ENCODE measurements around the gene MAGI3. TPM values are rescaled to one million over a fixed set of nuclear protein-coding genes. Genes with fewer than 3 reads are reported as not detected.

Gene MAGI3
- total and polyA plus RNA-seq, 8 donors: 3.5 to 225 (median 49.7) TPM

DNA sequence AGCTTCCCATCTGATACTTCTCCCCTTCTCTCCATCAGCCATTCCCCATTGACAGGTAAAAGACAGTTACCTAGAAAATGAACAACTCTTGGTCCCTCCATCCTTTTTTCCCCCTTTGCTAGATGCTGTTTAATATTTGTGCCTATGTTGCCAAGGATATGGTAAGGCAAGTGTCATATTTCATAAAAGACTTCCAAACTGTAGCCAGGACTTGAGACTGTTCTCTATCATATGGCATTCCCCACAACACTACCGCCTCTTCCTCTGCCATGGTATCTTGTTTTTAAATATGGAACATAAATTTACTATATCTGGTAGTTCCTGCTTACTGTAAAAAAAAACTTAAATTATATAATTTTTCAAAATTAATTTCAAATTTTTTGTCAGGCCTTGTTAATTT is 271.8 kb downstream of the MAGI3 start:
- H3K9me3 ChIP-seq: no peaks in the 10 kb centered on the region
- peaks cover 0 to 18% (median 8%) of the 10 kb centered on the region in 4 donors for H3K4me1 ChIP-seq
- H3K27me3 ChIP-seq: no peaks in the 10 kb centered on the region
- DNase-seq: no peak
- intact Hi-C loops (cut with DNase I; ENCODE audit: low total_unique reads): no loop called here
- H3K27ac ChIP-seq: no peak overlapping the region
- peaks cover 0 to 29% (median 14%) of the 10 kb centered on the region in 4 donors for H3K36me3 ChIP-seq
- TF ChIP-seq, protein P1, sequence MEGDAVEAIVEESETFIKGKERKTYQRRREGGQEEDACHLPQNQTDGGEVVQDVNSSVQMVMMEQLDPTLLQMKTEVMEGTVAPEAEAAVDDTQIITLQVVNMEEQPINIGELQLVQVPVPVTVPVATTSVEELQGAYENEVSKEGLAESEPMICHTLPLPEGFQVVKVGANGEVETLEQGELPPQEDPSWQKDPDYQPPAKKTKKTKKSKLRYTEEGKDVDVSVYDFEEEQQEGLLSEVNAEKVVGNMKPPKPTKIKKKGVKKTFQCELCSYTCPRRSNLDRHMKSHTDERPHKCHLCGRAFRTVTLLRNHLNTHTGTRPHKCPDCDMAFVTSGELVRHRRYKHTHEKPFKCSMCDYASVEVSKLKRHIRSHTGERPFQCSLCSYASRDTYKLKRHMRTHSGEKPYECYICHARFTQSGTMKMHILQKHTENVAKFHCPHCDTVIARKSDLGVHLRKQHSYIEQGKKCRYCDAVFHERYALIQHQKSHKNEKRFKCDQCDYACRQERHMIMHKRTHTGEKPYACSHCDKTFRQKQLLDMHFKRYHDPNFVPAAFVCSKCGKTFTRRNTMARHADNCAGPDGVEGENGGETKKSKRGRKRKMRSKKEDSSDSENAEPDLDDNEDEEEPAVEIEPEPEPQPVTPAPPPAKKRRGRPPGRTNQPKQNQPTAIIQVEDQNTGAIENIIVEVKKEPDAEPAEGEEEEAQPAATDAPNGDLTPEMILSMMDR (IDR thresholded peaks at IDR 0.05): no peak
- no peak for TF ChIP-seq EP300 (IDR thresholded peaks at IDR 0.05)
- H3K4me3 ChIP-seq: no peak overlapping the region
- 86 to 100% (median 100%) methylated on average over 1 of the region's 1 CpG for WGBS, 5 donors

DNA sequence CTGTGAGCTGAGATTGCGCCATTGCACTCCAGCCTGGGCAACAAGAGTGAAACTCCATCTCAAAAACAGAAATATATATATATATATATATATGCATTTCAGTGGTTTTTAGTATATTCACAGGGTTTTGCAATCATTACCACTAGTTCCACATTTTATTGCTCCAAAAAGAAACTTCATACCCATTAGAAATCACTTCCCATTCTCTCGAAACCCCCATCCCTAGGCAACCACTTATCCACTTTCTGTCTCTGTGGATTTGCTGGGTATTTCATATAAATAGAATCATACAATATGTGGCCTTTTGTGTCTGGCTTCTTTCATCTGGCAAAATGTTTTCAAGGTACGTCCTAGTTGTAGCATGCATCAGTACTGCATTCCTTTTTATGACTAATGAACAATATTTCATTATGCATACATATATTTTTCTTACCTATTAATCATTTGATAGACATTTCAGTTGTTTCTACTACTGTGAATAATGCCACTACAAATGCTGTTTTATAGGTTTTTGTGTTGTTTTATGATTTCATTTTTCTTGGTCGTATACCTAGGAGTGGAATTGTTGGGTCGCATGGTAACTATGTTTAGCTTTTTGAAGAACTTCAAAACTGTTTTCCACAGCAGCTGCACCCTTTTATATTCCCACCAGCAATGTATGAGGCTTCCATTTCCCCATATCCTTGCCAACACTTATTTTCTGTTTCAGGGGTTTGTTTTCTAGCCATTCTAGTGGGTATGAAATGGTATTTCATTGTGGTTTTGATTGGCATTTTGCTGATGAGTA is 273.0 kb downstream of the MAGI3 start:
- Histone ChIP-seq H3K4me3 (no peak overlapping the region), H3K36me3 (peaks cover 0 to 29% (median 15%) of the 10 kb centered on the region in 4 donors), H3K27ac (no peak overlapping the region), H3K27me3 (no peaks in the 10 kb centered on the region), H3K4me1 (peaks cover 0 to 6% (median 0%) of the 10 kb centered on the region in 4 donors), H3K9me3 (no peaks in the 10 kb centered on the region)
- no peak for DNase-seq
- intact Hi-C loops (cut with DNase I; ENCODE audit: low total_unique reads): no loop called here
- WGBS, 5 donors: 86 to 96% (median 89%) methylated on average over 5 of the region's 5 CpGs
- no peak for TF ChIP-seq EP300 (IDR thresholded peaks at IDR 0.05)
- no peak for TF ChIP-seq POLR2A (IDR thresholded peaks at IDR 0.05)
- no peak for TF ChIP-seq POLR2AphosphoS5 (IDR thresholded peaks at IDR 0.05)
- TF ChIP-seq, protein P1 (IDR thresholded peaks at IDR 0.05): no peak

DNA sequence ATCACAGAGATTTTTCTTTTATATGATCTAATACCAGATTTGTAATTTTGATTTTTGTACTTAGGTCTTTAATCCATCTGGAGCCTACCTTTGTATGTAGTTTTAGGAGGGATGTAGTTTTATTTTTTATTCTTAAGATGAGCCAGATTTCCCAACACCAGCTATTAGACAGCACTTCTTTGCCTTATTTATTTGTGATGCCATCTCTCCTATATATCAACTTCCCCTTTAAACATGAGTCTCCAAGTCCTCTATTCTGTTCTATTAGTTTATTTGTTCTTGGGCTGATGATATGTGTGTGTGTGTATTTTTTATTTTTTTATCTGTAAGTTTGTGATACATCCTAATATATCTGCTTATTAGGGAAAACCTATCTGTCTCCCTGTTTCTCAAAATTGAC is 274.8 kb downstream of the MAGI3 start:
- no peak overlapping the region for H3K4me3 ChIP-seq
- H3K9me3 ChIP-seq: no peaks in the 10 kb centered on the region
- H3K27ac ChIP-seq: no peak overlapping the region
- no peaks in the 10 kb centered on the region for H3K27me3 ChIP-seq
- H3K4me1 ChIP-seq: peaks cover 0 to 3% (median 0%) of the 10 kb centered on the region in 4 donors
- H3K36me3 ChIP-seq: peaks cover 0 to 16% (median 13%) of the 10 kb centered on the region in 4 donors
- DNase-seq: no peak
- no peak for TF ChIP-seq POLR2AphosphoS5 (IDR thresholded peaks at IDR 0.05)
- intact Hi-C loops (cut with DNase I; ENCODE audit: low total_unique reads): no loop called here

DNA sequence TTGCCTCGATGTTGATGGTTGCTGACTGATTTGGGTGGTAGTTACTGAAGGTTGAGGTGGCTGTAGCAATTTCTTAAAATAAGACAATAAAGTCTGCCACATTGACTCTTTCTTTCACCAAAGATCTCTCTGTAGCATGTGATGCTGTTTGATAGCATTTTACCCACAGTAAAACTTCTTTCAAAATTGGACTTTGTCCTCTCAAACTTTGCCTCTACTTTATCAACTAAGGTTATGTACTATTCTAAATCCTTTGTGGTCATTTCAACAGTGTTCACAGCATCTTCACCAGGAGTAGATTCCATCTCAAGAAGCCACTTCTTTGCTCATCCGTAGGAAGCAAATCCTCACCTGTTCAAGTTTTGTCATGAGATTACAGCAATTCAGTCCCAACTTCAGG is 275.8 kb downstream of the MAGI3 start:
- intact Hi-C loops (cut with DNase I; ENCODE audit: low total_unique reads): no loop called here
- H3K27me3 ChIP-seq: no peaks in the 10 kb centered on the region
- H3K36me3 ChIP-seq: peaks cover 0 to 13% (median 5%) of the 10 kb centered on the region in 4 donors
- WGBS, 5 donors: 89 to 96% (median 95%) methylated on average over 2 of the region's 2 CpGs
- H3K4me3 ChIP-seq: no peak overlapping the region
- TF ChIP-seq EP300 (IDR thresholded peaks at IDR 0.05) (no peak), POLR2A (IDR thresholded peaks at IDR 0.05) (no peak), POLR2AphosphoS5 (IDR thresholded peaks at IDR 0.05) (no peak)
- TF ChIP-seq, protein P1 (IDR thresholded peaks at IDR 0.05): no peak
- peaks cover 0 to 5% (median 0%) of the 10 kb centered on the region in 4 donors for H3K4me1 ChIP-seq
- H3K9me3 ChIP-seq: no peaks in the 10 kb centered on the region
- no peak for DNase-seq
- no peak overlapping the region for H3K27ac ChIP-seq

DNA sequence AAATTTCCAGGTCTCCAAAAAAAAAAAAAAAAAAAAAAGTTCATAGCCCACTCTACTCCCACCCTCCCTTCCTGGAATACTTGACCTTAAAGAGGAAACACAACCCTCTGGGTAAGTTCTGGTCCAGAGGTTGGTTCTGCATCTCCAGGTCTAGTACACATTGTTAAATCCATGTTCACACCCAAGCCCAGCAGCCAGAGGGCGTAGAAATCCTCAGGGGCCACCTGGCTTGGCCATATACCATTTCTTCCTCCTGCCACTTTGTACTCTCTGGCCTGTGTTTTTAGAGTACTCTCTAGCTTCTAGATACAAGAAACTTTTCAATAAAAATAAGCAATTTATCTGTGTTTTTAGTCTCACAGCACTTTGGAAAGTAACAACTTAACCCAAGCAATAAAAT is 279.7 kb downstream of the MAGI3 start:
- intact Hi-C loops (cut with DNase I; ENCODE audit: low total_unique reads): loop anchor here (10.0 kb wide), 1 partner anchor 535 kb away; no protein-coding TSS in a partner anchor
- WGBS, 5 donors: 83 to 93% (median 89%) methylated on average over 1 of the region's 1 CpG
- Histone ChIP-seq H3K36me3 (peaks cover 0 to 40% (median 26%) of the 10 kb centered on the region in 4 donors), H3K27me3 (no peaks in the 10 kb centered on the region), H3K9me3 (no peaks in the 10 kb centered on the region), H3K4me3 (no peak overlapping the region), H3K4me1 (peaks cover 0 to 5% (median 0%) of the 10 kb centered on the region in 4 donors), H3K27ac (no peak overlapping the region)
- DNase-seq: no peak
- TF ChIP-seq, protein P1 (IDR thresholded peaks at IDR 0.05): no peak
- TF ChIP-seq EP300 (IDR thresholded peaks at IDR 0.05) (no peak), POLR2AphosphoS5 (IDR thresholded peaks at IDR 0.05) (no peak), POLR2A (IDR thresholded peaks at IDR 0.05) (no peak)

Data from stomach (tissue), 9 donors.